ACC112 (cell line): ENCODE results near the gene SMIM14.
"Not testable (repeated sequence)": the region's sequence is repeated elsewhere in the genome, so short reads cannot be mapped to it uniquely, and the experiment has no call there.

Experiments used
- H2AFZ ChIP-seq: fragments of 200-600 bp; sonication (generic); one replicate; pipeline ENCODE4 v1.6.0; 2017; ENCODE audit warnings: antibody characterized with exemption, low read length; ENCODE audit not compliant: unreplicated experiment
- H3K27ac ChIP-seq: fragments of 200-600 bp; sonication (generic); 2 replicates; pipeline ENCODE4 v1.5.1; 2014; ENCODE audit warnings: low read depth, mild to moderate bottlenecking, antibody characterized with exemption, low read length, moderate library complexity
- H3K27me3 ChIP-seq: fragments of 200-600 bp; sonication (generic); 2 replicates; pipeline ENCODE4 v1.6.1; 2014; ENCODE audit warnings: mild to moderate bottlenecking, antibody characterized with exemption, low read length, moderate library complexity, mixed read lengths; ENCODE audit not compliant: insufficient read depth
- H3K36me3 ChIP-seq: fragments of 200-600 bp; sonication (generic); 2 replicates; pipeline ENCODE4 v1.6.1; 2016; ENCODE audit warnings: mild to moderate bottlenecking, antibody characterized with exemption, low read length, moderate library complexity, mixed read lengths; ENCODE audit not compliant: insufficient read depth
- H3K4me1 ChIP-seq: fragments of 200-600 bp; sonication (generic); one replicate; pipeline ENCODE4 v1.6.1; 2016; ENCODE audit warnings: low read length, mixed read lengths; ENCODE audit not compliant: insufficient read depth, unreplicated experiment, control insufficient read depth
- H3K4me3 ChIP-seq: fragments of 200-600 bp; sonication (generic); 2 replicates; pipeline ENCODE4 v1.5.1; 2014; ENCODE audit warnings: mild to moderate bottlenecking, low read depth, low read length
- H3K79me2 ChIP-seq: fragments of 200-600 bp; sonication (generic); one replicate; pipeline ENCODE4 v1.6.0; 2016; ENCODE audit warnings: low read length; ENCODE audit not compliant: control insufficient read depth, unreplicated experiment, insufficient read depth

SMIM14 gene

GRCh38 chr4:39563346-39563847 is 75.3 kb downstream of the SMIM14 start:
- H2AFZ ChIP-seq, result no peak overlapping the region
- H3K27me3 ChIP-seq, result no peaks in the 10 kb centered on the region
- peaks cover 16% of the 10 kb centered on the region for H3K36me3 ChIP-seq
- H3K79me2 ChIP-seq, result no peaks in the 10 kb centered on the region
- H3K4me1 ChIP-seq, result peaks cover 8% of the 10 kb centered on the region
- H3K4me3 ChIP-seq, result no peak overlapping the region
- no peak overlapping the region for H3K27ac ChIP-seq

- Histone ChIP-seq H2AFZ (no peak overlapping the region), H3K36me3 (peaks cover 16% of the 10 kb centered on the region), H3K4me1 (peaks cover 8% of the 10 kb centered on the region), H3K79me2 (no peaks in the 10 kb centered on the region), H3K27ac (no peak overlapping the region), H3K4me3 (no peak overlapping the region), H3K27me3 (no peaks in the 10 kb centered on the region)
Measured at GRCh38 chr4:39562792-39563191, 75.9 kb downstream of the SMIM14 start.

DNA sequence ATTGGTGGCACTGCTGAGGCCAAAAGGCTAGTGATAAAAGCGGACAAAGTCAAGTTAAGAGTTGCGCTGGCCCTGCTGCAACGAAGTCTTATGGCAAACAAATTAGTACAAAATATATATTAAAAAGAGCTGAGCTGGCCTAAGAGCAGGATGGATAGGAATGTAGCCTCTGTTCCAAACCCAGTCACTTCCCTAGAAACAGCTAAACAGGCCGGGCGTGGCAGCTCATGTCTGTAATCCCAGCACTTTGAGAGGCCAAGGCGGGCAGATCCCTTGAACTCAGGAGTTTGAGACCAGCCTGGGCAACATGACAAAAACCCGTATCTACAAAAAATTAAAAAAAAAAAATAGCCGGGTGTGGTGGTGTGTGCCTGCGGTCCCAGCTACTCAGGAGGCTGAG is 79.0 kb downstream of the SMIM14 start:
- peaks cover 7% of the 10 kb centered on the region for H3K36me3 ChIP-seq
- no peaks in the 10 kb centered on the region for H3K79me2 ChIP-seq
- no peaks in the 10 kb centered on the region for H3K4me1 ChIP-seq
- H3K4me3 ChIP-seq, result no peak overlapping the region
- no peaks in the 10 kb centered on the region for H3K27me3 ChIP-seq
- no peak overlapping the region for H2AFZ ChIP-seq
- no peak overlapping the region for H3K27ac ChIP-seq

- H3K36me3 ChIP-seq, result no peaks in the 10 kb centered on the region
Measured at GRCh38 chr4:39555472-39555871, 83.2 kb downstream of the SMIM14 start.

GRCh38 chr4:39548425-39549067 is 90.1 kb downstream of the SMIM14 start:
- Histone ChIP-seq H3K36me3 (no peaks in the 10 kb centered on the region), H3K27ac (no peak overlapping the region), H3K4me3 (no peak overlapping the region)

More at GRCh38 chr4:39555472-39555871, 83.2 kb downstream of the SMIM14 start:
- Histone ChIP-seq H3K27ac (no peak overlapping the region), H3K27me3 (no peaks in the 10 kb centered on the region), H3K4me3 (no peak overlapping the region), H3K79me2 (no peaks in the 10 kb centered on the region), H3K4me1 (no peaks in the 10 kb centered on the region), H2AFZ (no peak overlapping the region)

GRCh38 chr4:39544580-39545315 is 93.9 kb downstream of the SMIM14 start:
- Histone ChIP-seq H2AFZ (no peak overlapping the region), H3K27me3 (no peaks in the 10 kb centered on the region), H3K27ac (no peak overlapping the region), H3K36me3 (no peaks in the 10 kb centered on the region), H3K4me3 (no peak overlapping the region), H3K4me1 (peaks cover 11% of the 10 kb centered on the region), H3K79me2 (no peaks in the 10 kb centered on the region)

More at GRCh38 chr4:39548425-39549067, 90.1 kb downstream of the SMIM14 start:
- Histone ChIP-seq H3K27me3 (no peaks in the 10 kb centered on the region), H2AFZ (no peak overlapping the region), H3K79me2 (no peaks in the 10 kb centered on the region), H3K4me1 (no peaks in the 10 kb centered on the region)

DNA sequence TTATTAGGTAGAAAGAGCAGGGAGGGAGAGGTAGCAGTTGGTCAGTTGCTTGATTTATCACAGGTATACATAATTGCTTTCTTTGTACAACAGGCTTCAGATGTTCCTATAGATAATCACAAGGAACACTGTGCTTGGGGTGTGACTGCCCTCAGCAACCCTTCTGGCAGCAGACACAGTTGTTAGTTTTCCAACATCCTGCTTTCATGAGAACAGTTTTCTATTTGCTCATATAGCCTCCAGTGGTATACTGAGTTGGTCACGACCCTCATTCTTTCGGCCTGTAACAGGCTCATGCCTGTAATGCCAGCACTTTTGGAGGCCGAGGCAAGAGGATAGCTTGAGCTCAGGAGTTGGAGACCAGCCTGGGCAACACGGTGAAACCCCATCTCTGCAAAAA is 94.6 kb downstream of the SMIM14 start:
- H3K79me2 ChIP-seq, H3K27ac ChIP-seq, H3K36me3 ChIP-seq, H3K27me3 ChIP-seq, H3K4me3 ChIP-seq, H2AFZ ChIP-seq: not testable (repeated sequence)
- peaks cover 17% of the 10 kb centered on the region for H3K4me1 ChIP-seq

- H3K79me2 ChIP-seq, result no peaks in the 10 kb centered on the region
- H3K27me3 ChIP-seq, result no peaks in the 10 kb centered on the region
- no peak overlapping the region for H2AFZ ChIP-seq
- H3K4me1 ChIP-seq, result peaks cover 17% of the 10 kb centered on the region
- H3K4me3 ChIP-seq, result no peak overlapping the region
- H3K36me3 ChIP-seq, result no peaks in the 10 kb centered on the region
- no peak overlapping the region for H3K27ac ChIP-seq
Measured at GRCh38 chr4:39543034-39543433, 95.6 kb downstream of the SMIM14 start.

GRCh38 chr4:39542611-39543012 is 96.1 kb downstream of the SMIM14 start:
- Histone ChIP-seq H2AFZ (no peak overlapping the region), H3K4me1 (peaks cover 17% of the 10 kb centered on the region), H3K27ac (no peak overlapping the region), H3K4me3 (no peak overlapping the region), H3K79me2 (no peaks in the 10 kb centered on the region), H3K36me3 (no peaks in the 10 kb centered on the region), H3K27me3 (no peaks in the 10 kb centered on the region)

DNA sequence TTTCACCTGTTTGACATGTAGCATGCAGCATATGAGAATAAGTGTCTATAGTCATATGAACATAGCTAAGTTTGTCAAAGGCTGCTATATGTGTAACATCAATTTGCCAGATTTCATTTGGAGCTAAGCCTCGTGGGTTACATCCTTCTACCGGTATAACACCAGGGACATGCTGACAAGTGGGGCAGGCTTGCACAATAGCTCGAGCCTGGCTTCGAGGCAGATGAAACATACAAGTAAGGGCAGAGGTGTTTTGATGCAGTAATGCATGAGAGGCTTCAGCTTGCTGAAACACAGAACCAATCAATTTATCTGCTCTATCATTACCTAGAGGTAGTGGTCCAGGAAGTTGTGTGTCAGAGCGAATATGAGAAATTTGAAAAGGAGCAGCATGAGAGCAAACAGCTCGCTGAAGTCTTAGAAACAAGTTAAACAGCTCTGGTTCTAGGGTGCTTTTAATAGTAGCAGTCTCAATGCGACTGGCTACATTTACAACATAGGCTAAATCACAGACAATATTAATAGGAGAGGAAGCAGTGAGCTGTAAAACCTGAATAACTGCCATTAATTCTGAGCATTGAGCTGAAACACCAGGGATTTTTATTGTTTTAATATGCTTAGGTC is 96.6 kb downstream of the SMIM14 start:
- H3K27ac ChIP-seq, result no peak overlapping the region
- no peaks in the 10 kb centered on the region for H3K36me3 ChIP-seq
- no peak overlapping the region for H3K4me3 ChIP-seq
- no peak overlapping the region for H2AFZ ChIP-seq
- peaks cover 17% of the 10 kb centered on the region for H3K4me1 ChIP-seq
- no peaks in the 10 kb centered on the region for H3K27me3 ChIP-seq
- H3K79me2 ChIP-seq, result no peaks in the 10 kb centered on the region
